GM12874 (cell line): ENCODE results near the gene MMRN2.

Experiments
- CTCF ChIP-seq: IDR thresholded peaks from 2 replicates; pipeline ENCODE4 v1.5.1; 2011; ENCODE audit warnings: low read depth, mild to moderate bottlenecking, control low read depth, low read length, moderate library complexity; ENCODE audit not compliant: insufficient read depth

The MMRN2 gene

GRCh38 chr10:86957471-86958115, at the start of gene MMRN2:
Gene MMRN2 (minus strand): TSS chr10:86957615. CDS start chr10:86957541, 74 bp downstream.
- no peak for TF ChIP-seq CTCF

- TF ChIP-seq CTCF, result no peak
These were observed 43.1 kb upstream of the MMRN2 start for GRCh38 chr10:87000491-87000890.

- TF ChIP-seq CTCF, result no peak
These were observed 35.5 kb upstream of the MMRN2 start for GRCh38 chr10:86992929-86993328.

- no peak for TF ChIP-seq CTCF
These were observed 35.0 kb upstream of the MMRN2 start for GRCh38 chr10:86992456-86992855.

GRCh38 chr10:86988520-86988919, 31.1 kb upstream of the MMRN2 start:
- TF ChIP-seq CTCF, result no peak

GRCh38 chr10:86981716-86982115, 24.3 kb upstream of the MMRN2 start:
- no peak for TF ChIP-seq CTCF

- no peak for TF ChIP-seq CTCF
These were observed 22.6 kb upstream of the MMRN2 start for GRCh38 chr10:86979977-86980448.
